ENCODE data around the gene KIFAP3. TPM values are rescaled to one million over a fixed set of nuclear protein-coding genes. Genes with fewer than 3 reads are reported as not detected.

Gene KIFAP3
- total RNA-seq, 3 donors from 2014 or later: 22.5 to 42.8 (median 36.2) TPM

GRCh38 chr1:169945181-169945580, 129.3 kb downstream of the KIFAP3 start:
- intact Hi-C loops (cut with DNase I, micrococcal nuclease): no loop called here
- ATAC-seq (peak; percentile 37), DNase-seq (peak in 1 of 3 donors; percentile 40)

GRCh38 chr1:169944621-169945020, 129.9 kb downstream of the KIFAP3 start:
- Histone ChIP-seq H3K9me3 (no peaks in the 10 kb centered on the region), H3K36me3 (ENCODE audit: low read depth) (no peaks in the 10 kb centered on the region), H3K4me3 (no peak overlapping the region), H3K4me1 (ENCODE audit: low read depth) (peaks cover 9% of the 10 kb centered on the region)
- no peak for TF ChIP-seq CTCF (IDR thresholded peaks at IDR 0.05)
- no peak for DNase-seq
- intact Hi-C loops (cut with DNase I, micrococcal nuclease): no loop called here
- peak; percentile 20 for ATAC-seq

More at GRCh38 chr1:169945181-169945580, 129.3 kb downstream of the KIFAP3 start:
- TF ChIP-seq CTCF (IDR thresholded peaks at IDR 0.05): no peak
- Histone ChIP-seq H3K9me3 (no peaks in the 10 kb centered on the region), H3K4me1 (ENCODE audit: low read depth) (peaks cover 9% of the 10 kb centered on the region), H3K4me3 (no peak overlapping the region), H3K36me3 (ENCODE audit: low read depth) (no peaks in the 10 kb centered on the region)

- no peaks in the 10 kb centered on the region for H3K9me3 ChIP-seq
- no peak overlapping the region for H3K4me3 ChIP-seq
- H3K4me1 ChIP-seq (ENCODE audit: low read depth): peaks cover 9% of the 10 kb centered on the region
- intact Hi-C loops (cut with DNase I, micrococcal nuclease): no loop called here
- ATAC-seq: no peak
- no peak for TF ChIP-seq CTCF (IDR thresholded peaks at IDR 0.05)
- peak in 1 of 3 donors; percentile 44 for DNase-seq
- no peaks in the 10 kb centered on the region for H3K36me3 ChIP-seq (ENCODE audit: low read depth)
Measured at GRCh38 chr1:169943963-169944526, 130.4 kb downstream of the KIFAP3 start.

GRCh38 chr1:169941982-169942830, 132.3 kb downstream of the KIFAP3 start:
- Histone ChIP-seq H3K4me1 (ENCODE audit: low read depth) (peaks cover 9% of the 10 kb centered on the region), H3K4me3 (no peak overlapping the region), H3K36me3 (ENCODE audit: low read depth) (no peaks in the 10 kb centered on the region), H3K9me3 (no peaks in the 10 kb centered on the region)
- ATAC-seq: peak; percentile 90
- intact Hi-C loops (cut with DNase I, micrococcal nuclease): no loop called here
- DNase-seq: peak in 1 of 3 donors; percentile 19
- no peak for TF ChIP-seq CTCF (IDR thresholded peaks at IDR 0.05)

GRCh38 chr1:169933984-169934725, 140.3 kb downstream of the KIFAP3 start:
- Histone ChIP-seq H3K36me3 (ENCODE audit: low read depth) (no peaks in the 10 kb centered on the region), H3K4me3 (no peak overlapping the region), H3K4me1 (ENCODE audit: low read depth) (no peaks in the 10 kb centered on the region), H3K9me3 (no peaks in the 10 kb centered on the region)
- TF ChIP-seq CTCF (IDR thresholded peaks at IDR 0.05): no peak
- DNase-seq (peak in 1 of 3 donors; percentile 84), ATAC-seq (peak; percentile 89)
- intact Hi-C loops (cut with DNase I, micrococcal nuclease): no loop called here
